Keratinocyte (primary cell): ENCODE data around the gene FAM217B. TPM values are rescaled to one million over a fixed set of nuclear protein-coding genes. Genes with fewer than 3 reads are reported as not detected.

Source experiments
- DNase-seq: peaks from one replicate; pipeline ENCODE4 v3.0.0-alpha.2; 2011; ENCODE audit warnings: low read depth, missing footprints, low spot score
- FAIRE-seq: peaks from 2 replicates; lab custom pipeline; 2011; peaks lifted over from hg19 to GRCh38; lab: Jason Lieb, UNC
- H2AFZ ChIP-seq: 2 replicates; pipeline ENCODE4 v1.6.0; 2012; ENCODE audit warnings: low read length, control low read depth, inconsistent platforms; ENCODE audit not compliant: control insufficient read depth
- H3K27ac ChIP-seq: 2 replicates; pipeline ENCODE4 v1.5.1; 2011; ENCODE audit warnings: low read length; ENCODE audit not compliant: control insufficient read depth, insufficient read depth
- H3K27me3 ChIP-seq: 3 replicates; pipeline ENCODE4 v1.6.0; 2011; ENCODE audit warnings: low read length; ENCODE audit not compliant: control insufficient read depth, insufficient read depth; ENCODE audit errors: extremely low read depth
- H3K36me3 ChIP-seq, 2 experiments: 2 replicates in 1 of 2; 3 replicates in 1 of 2; pipeline ENCODE4 v1.5.1; 2011; ENCODE audit warnings: low read length in 2 of 2, mild to moderate bottlenecking in 1 of 2; ENCODE audit not compliant: control insufficient read depth in 2 of 2, insufficient read depth in 2 of 2; ENCODE audit errors: extremely low read depth in 1 of 2
- H3K4me1 ChIP-seq: 3 replicates; pipeline ENCODE4 v1.5.1; 2011; ENCODE audit warnings: low read length; ENCODE audit not compliant: control insufficient read depth, insufficient read depth; ENCODE audit errors: extremely low read depth
- H3K4me2 ChIP-seq: 3 replicates; pipeline ENCODE4 v1.6.0; 2011; ENCODE audit warnings: low read depth, low read length; ENCODE audit not compliant: control insufficient read depth, insufficient read depth; ENCODE audit errors: extremely low read depth
- H3K4me3 ChIP-seq, 3 experiments: fragments of 200-600 bp in 1 of 3; sonication (generic) in 1 of 3; 2 replicates in 2 of 3; 3 replicates in 1 of 3; pipeline ENCODE4 v1.5.1; 2011 to 2016; ENCODE audit warnings: low read length in 3 of 3, mild to moderate bottlenecking in 3 of 3, control low read depth in 2 of 3, inconsistent platforms in 1 of 3, low read depth in 1 of 3, mixed read lengths in 1 of 3, mixed run types in 1 of 3, moderate library complexity in 1 of 3; ENCODE audit not compliant: control insufficient read depth in 2 of 3, insufficient read depth in 2 of 3; ENCODE audit errors: extremely low read depth in 1 of 3
- H3K79me2 ChIP-seq: 2 replicates; pipeline ENCODE4 v1.6.0; 2012; ENCODE audit warnings: low read length; ENCODE audit not compliant: control insufficient read depth, insufficient read depth
- H3K9ac ChIP-seq: 3 replicates; pipeline ENCODE4 v1.6.0; 2011; ENCODE audit warnings: low read length; ENCODE audit not compliant: control insufficient read depth, insufficient read depth; ENCODE audit errors: extremely low read depth
- H3K9me1 ChIP-seq: 3 replicates; pipeline ENCODE4 v1.6.0; 2011; ENCODE audit warnings: low read length; ENCODE audit not compliant: control insufficient read depth, insufficient read depth; ENCODE audit errors: extremely low read depth
- H3K9me3 ChIP-seq: 2 replicates; pipeline ENCODE4 v1.5.1; 2012; ENCODE audit warnings: low read depth, low read length; ENCODE audit not compliant: control insufficient read depth
- H4K20me1 ChIP-seq: 3 replicates; pipeline ENCODE4 v1.6.0; 2011; ENCODE audit warnings: low read length; ENCODE audit not compliant: control insufficient read depth, insufficient read depth; ENCODE audit errors: extremely low read depth
- CTCF ChIP-seq, 3 experiments: IDR thresholded peaks in 1 of 3; conservative IDR thresholded peaks in 1 of 3; optimal IDR thresholded peaks in 1 of 3; 2 replicates in 2 of 3; 3 replicates in 1 of 3; pipeline versions ENCODE3 to v1.5.1; 2011; ENCODE audit warnings: low read length in 3 of 3, mild to moderate bottlenecking in 3 of 3, moderate library complexity in 2 of 3, control low read depth in 1 of 3, inconsistent platforms in 1 of 3; ENCODE audit not compliant: insufficient read depth in 2 of 3; ENCODE audit errors: extremely low read depth in 1 of 3
- EZH2 ChIP-seq: IDR thresholded peaks from one replicate; pipeline ENCODE4 v1.6.1; 2012; ENCODE audit warnings: inconsistent platforms, mild to moderate bottlenecking, low read length, moderate library complexity
- dilution Hi-C: fragments of 300-500 bp; cut with MboI; formaldehyde crosslinking; loops from one replicate; pipeline ENCODE4 v1.7.0; 2020; ENCODE audit warnings: low sequenced_read_pairs; ENCODE audit not compliant: extremely low pct_ligation_motif_present
- polyA plus RNA-seq, 5 experiments: library from polyadenylated mRNA; depleted of rRNA in 3 of 5; stranded (reverse) in 3 of 5; stranded (forward) in 1 of 5; unstranded in 1 of 5; fragments of >200 nt; gene quantifications; 1 replicate in 1 of 5; 2 replicates in 3 of 5; 3 replicates in 1 of 5; pipeline versions ENCODE4 v1.2.1 to v1.2.3, GENCODE V29; 2011 to 2012; ENCODE audit warnings: missing spikeins in 2 of 5, low read depth in 1 of 5, low replicate concordance in 1 of 5

Gene FAM217B
- polyA plus RNA-seq, 1 donor (not counting 4 experiments of a cell fraction or from before 2014, with no cell fraction given) = 10.1 TPM

GRCh38 chr20:59966428-59966827 lies 26.2 kb downstream of the FAM217B start:
- TF ChIP-seq CTCF (optimal IDR thresholded peaks at IDR 0.05 in 1 of 3, IDR thresholded peaks at IDR 0.05 in 1 of 3, conservative IDR thresholded peaks at IDR 0.05 in 1 of 3; ENCODE audit: extremely low read depth in 1 of 3, insufficient read depth in 2 of 3, low read length in 3 of 3) (no peak), EZH2 (no peak)

GRCh38 chr20:59971428-59971827 lies 31.2 kb downstream of the FAM217B start:
- no peak overlapping the region for H3K9ac ChIP-seq
- H3K79me2 ChIP-seq = no peaks in the 10 kb centered on the region
- no peaks in the 10 kb centered on the region for H4K20me1 ChIP-seq
- no peaks in the 10 kb centered on the region for H3K9me3 ChIP-seq
- dilution Hi-C loops = no loop called here
- no peak overlapping the region for H3K4me3 ChIP-seq
- TF ChIP-seq CTCF (optimal IDR thresholded peaks at IDR 0.05 in 1 of 3, IDR thresholded peaks at IDR 0.05 in 1 of 3, conservative IDR thresholded peaks at IDR 0.05 in 1 of 3; ENCODE audit: extremely low read depth in 1 of 3, insufficient read depth in 2 of 3, low read length in 3 of 3) (no peak), EZH2 (no peak)
- H3K27me3 ChIP-seq = no peaks in the 10 kb centered on the region
- peak overlapping the region; percentile 13 for H2AFZ ChIP-seq
- H3K4me1 ChIP-seq = peaks cover 26% of the 10 kb centered on the region
- FAIRE-seq (no peak), DNase-seq (no peak)
- H3K36me3 ChIP-seq = no peaks in the 10 kb centered on the region
- peak overlapping the region; percentile 33 for H3K4me2 ChIP-seq
- no peaks in the 10 kb centered on the region for H3K9me1 ChIP-seq
- peak overlapping the region; percentile 81 for H3K27ac ChIP-seq

More at GRCh38 chr20:59966428-59966827, 26.2 kb downstream of the FAM217B start:
- Histone ChIP-seq H4K20me1 (no peaks in the 10 kb centered on the region), H3K9me1 (no peaks in the 10 kb centered on the region), H3K27ac (no peak overlapping the region), H3K9ac (no peak overlapping the region), H3K4me1 (peaks cover 12% of the 10 kb centered on the region), H3K9me3 (no peaks in the 10 kb centered on the region), H3K4me2 (no peak overlapping the region), H3K36me3 (no peaks in the 10 kb centered on the region), H2AFZ (no peak overlapping the region), H3K27me3 (no peaks in the 10 kb centered on the region), H3K4me3 (no peak overlapping the region), H3K79me2 (no peaks in the 10 kb centered on the region)
- dilution Hi-C loops = no loop called here
- DNase-seq (no peak), FAIRE-seq (no peak)
